GM23248 (cell line): ENCODE measurements around the gene RNASEH2C. TPM values are rescaled to one million over a fixed set of nuclear protein-coding genes. Genes with fewer than 3 reads are reported as not detected.

Experiments used
- DNase-seq: peaks from one replicate; pipeline ENCODE4 v3.0.0-alpha.2; 2015
- H2AFZ ChIP-seq: fragments of 200-600 bp; sonication (generic); 2 replicates; pipeline ENCODE4 v1.6.1; 2016; ENCODE audit warnings: antibody characterized with exemption
- H3F3A ChIP-seq: fragments of 200-600 bp; sonication (generic); 2 replicates; pipeline ENCODE4 v1.6.1; 2016; ENCODE audit warnings: mild to moderate bottlenecking, antibody characterized with exemption, mixed run types; ENCODE audit not compliant: insufficient read depth
- H3K27ac ChIP-seq: fragments of 200-600 bp; sonication (generic); 2 replicates; pipeline ENCODE4 v1.5.1; 2016; ENCODE audit warnings: mild to moderate bottlenecking
- H3K27me3 ChIP-seq: fragments of 200-600 bp; sonication (generic); replicated peaks from 2 replicates; pipeline ENCODE4 v1.6.1; 2016; ENCODE audit warnings: mild to moderate bottlenecking; ENCODE audit not compliant: insufficient read depth
- H3K36me3 ChIP-seq: fragments of 200-600 bp; sonication (generic); 2 replicates; pipeline ENCODE4 v1.6.1; 2016; ENCODE audit warnings: low read depth, mild to moderate bottlenecking
- H3K4me1 ChIP-seq: fragments of 200-600 bp; sonication (generic); 2 replicates; pipeline ENCODE4 v1.6.1; 2016; ENCODE audit warnings: mild to moderate bottlenecking; ENCODE audit not compliant: insufficient read depth
- H3K4me2 ChIP-seq: fragments of 200-600 bp; sonication (generic); one replicate; pipeline ENCODE4 v1.6.1; 2016; ENCODE audit warnings: mild to moderate bottlenecking; ENCODE audit not compliant: unreplicated experiment
- H3K4me3 ChIP-seq: fragments of 200-600 bp; sonication (generic); 2 replicates; pipeline ENCODE4 v1.5.1; 2016; ENCODE audit warnings: mild to moderate bottlenecking
- H3K79me2 ChIP-seq: fragments of 200-600 bp; sonication (generic); 2 replicates; pipeline ENCODE4 v1.6.1; 2016; ENCODE audit warnings: mild to moderate bottlenecking; ENCODE audit not compliant: insufficient read depth
- H3K9ac ChIP-seq: fragments of 200-600 bp; sonication (generic); 2 replicates; pipeline ENCODE4 v1.6.1; 2016; ENCODE audit warnings: mild to moderate bottlenecking
- H3K9me2 ChIP-seq: fragments of 200-600 bp; sonication (generic); 2 replicates; pipeline ENCODE4 v1.6.1; 2016; ENCODE audit warnings: mixed run types, mild to moderate bottlenecking, moderate library complexity; ENCODE audit not compliant: insufficient read depth
- H3K9me3 ChIP-seq: fragments of 200-600 bp; sonication (generic); one replicate; pipeline ENCODE4 v1.6.1; 2017; ENCODE audit warnings: low read depth
- H4K20me1 ChIP-seq: fragments of 200-600 bp; sonication (generic); 2 replicates; pipeline ENCODE4 v1.6.0; 2016; ENCODE audit not compliant: insufficient read depth
- EZH2 ChIP-seq: fragments of 200-600 bp; sonication (generic); IDR thresholded peaks from 2 replicates; pipeline ENCODE4 v1.6.1; 2018; ENCODE audit warnings: antibody characterized with exemption, mild to moderate bottlenecking; ENCODE audit not compliant: insufficient read depth, poor library complexity, severe bottlenecking
- EZH2phosphoT487 ChIP-seq: fragments of 200-600 bp; sonication (generic); IDR thresholded peaks from 2 replicates; pipeline ENCODE4 v1.6.1; 2018; ENCODE audit warnings: antibody characterized with exemption, moderate library complexity, mild to moderate bottlenecking, low read depth; ENCODE audit not compliant: insufficient read depth
- WGBS, 2 experiments: methylation state at CpG; one replicate each; pipeline ENCODE4 v1.1.6; 2015 to 2017; ENCODE audit warnings: low lambda C conversion rate in 2 of 2, low coverage in 1 of 2; ENCODE audit errors: missing lambda C conversion rate in 2 of 2; 5-methylcytosine and 5-hydroxymethylcytosine counted together
- in situ Hi-C: fragments of 300-500 bp; cut with MboI; formaldehyde crosslinking; loops from 2 replicates; pipeline ENCODE4 v1.15.0; 2020
- polyA plus RNA-seq: library from polyadenylated mRNA; unstranded; fragments of >200 nt; fragmentation: Nextera tagmentation; extraction: Ambion mirVana; gene quantifications from 2 replicates; pipeline ENCODE4 v1.2.1, GENCODE V29; 2016
- total RNA-seq: library from RNA; depleted of rRNA; stranded (reverse); fragments of >200 nt; shearing (Covaris generic); gene quantifications from 2 replicates; pipeline ENCODE4 v1.2.3, GENCODE V29; 2014

Gene RNASEH2C
- total and polyA plus RNA-seq, 2 experiments from 2014 or later: 45.7 to 117 TPM

DNA sequence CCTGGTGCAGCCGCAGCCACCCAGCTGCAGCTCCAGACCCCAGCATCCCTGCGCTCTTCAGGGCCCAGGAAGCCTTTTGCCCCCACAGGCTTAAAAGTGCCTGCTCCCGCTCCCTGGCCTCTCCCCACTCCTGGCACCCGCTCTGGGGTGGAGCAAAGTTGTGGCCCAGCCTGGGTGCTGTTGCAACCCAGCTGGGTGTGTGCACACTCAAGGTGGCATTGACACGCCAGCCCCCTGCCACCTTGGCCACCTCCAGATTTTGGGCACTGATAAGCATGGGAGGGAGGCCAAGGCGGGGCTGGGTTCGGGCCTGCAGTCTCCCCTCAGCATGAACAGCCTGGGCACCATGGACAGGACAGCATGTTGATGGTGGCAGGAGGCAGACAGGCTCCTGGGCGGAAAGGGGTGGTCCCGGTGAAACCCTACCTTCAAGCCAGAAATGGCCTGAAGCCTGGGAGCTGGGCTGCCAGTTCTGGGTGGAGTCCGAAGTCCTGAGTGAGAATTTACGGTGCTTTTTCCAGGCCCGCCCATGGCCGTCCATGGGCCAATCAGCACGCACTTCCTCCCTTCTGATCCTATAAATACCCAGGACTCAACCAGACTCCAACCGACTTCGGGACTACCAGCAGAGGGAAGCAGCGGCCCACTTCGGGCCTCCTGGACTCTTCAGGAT lies 23.6 kb upstream of the RNASEH2C start:
- Histone ChIP-seq H2AFZ (no peak overlapping the region), H3K4me3 (no peak overlapping the region), H3K9me3 (no peaks in the 10 kb centered on the region), H3K27me3 (peaks cover 4% of the 10 kb centered on the region), H4K20me1 (no peaks in the 10 kb centered on the region), H3K79me2 (no peaks in the 10 kb centered on the region), H3K36me3 (no peaks in the 10 kb centered on the region), H3K4me2 (no peak overlapping the region), H3K9ac (no peak overlapping the region), H3K4me1 (no peaks in the 10 kb centered on the region), H3K9me2 (no peaks in the 10 kb centered on the region), H3F3A (no peaks in the 10 kb centered on the region), H3K27ac (no peak overlapping the region)
- peak; percentile 59 for DNase-seq
- 53 to 59% methylated on average over 16 to 17 of the region's 18 CpGs for WGBS, 2 experiments
- TF ChIP-seq EZH2: no peak
- no peak for TF ChIP-seq EZH2phosphoT487
- in situ Hi-C loops: no loop called here

DNA sequence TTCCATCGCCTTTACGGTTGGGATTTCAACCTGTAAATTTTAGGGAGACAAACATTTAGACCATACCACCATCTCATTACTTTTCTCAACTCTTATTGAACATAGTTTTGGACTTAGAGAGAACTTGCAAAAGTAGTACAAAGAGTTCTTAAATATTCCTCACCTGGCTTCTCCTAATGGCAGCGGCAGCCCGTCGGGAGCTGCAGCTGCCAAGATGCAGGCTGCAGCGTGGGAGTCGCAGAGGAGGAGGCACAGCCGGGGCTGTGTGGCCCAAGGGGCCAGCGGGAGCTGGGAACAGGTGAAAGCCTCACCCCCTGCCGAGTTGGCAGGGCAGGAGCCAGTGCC lies 23.1 kb upstream of the RNASEH2C start:
- Histone ChIP-seq H3K4me2 (no peak overlapping the region), H3K36me3 (no peaks in the 10 kb centered on the region), H3K9me2 (no peaks in the 10 kb centered on the region), H3K4me3 (no peak overlapping the region), H3K4me1 (no peaks in the 10 kb centered on the region), H4K20me1 (no peaks in the 10 kb centered on the region), H3K9me3 (no peaks in the 10 kb centered on the region), H3K27ac (no peak overlapping the region), H3K79me2 (no peaks in the 10 kb centered on the region), H3K9ac (no peak overlapping the region), H3K27me3 (no peaks in the 10 kb centered on the region; the same call in 1 of the 2 replicates), H2AFZ (no peak overlapping the region), H3F3A (no peaks in the 10 kb centered on the region)
- DNase-seq: no peak
- in situ Hi-C loops: no loop called here
- 74 to 75% methylated on average over 9 to 10 of the region's 10 CpGs for WGBS, 2 experiments
- TF ChIP-seq EZH2 (no peak), EZH2phosphoT487 (no peak)

DNA sequence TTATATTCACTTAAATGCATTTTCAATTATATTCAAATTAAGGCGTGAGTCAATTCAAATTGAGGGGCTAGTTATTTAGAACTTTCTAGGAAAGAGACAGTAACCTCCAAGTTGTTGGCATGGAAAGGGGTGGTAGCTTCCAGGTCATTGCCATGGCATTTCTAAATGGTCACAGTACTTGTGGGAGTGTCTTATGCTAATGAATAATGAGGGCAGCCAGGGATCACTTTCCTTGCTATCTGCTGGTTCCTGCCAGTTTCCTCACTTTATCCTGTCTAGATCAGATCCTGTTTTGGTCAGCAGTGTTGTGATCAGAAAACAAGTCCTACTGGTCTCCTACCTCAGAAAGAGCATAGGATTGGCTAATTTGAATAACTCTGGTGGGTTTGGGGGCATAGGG lies 21.8 kb upstream of the RNASEH2C start:
- peaks cover 3% of the 10 kb centered on the region; the same call in 1 of the 2 replicates for H3K27me3 ChIP-seq
- no peak overlapping the region for H3K27ac ChIP-seq
- no peak for DNase-seq
- no peak overlapping the region for H3K9ac ChIP-seq
- H3K9me3 ChIP-seq: no peaks in the 10 kb centered on the region
- H3K9me2 ChIP-seq: no peaks in the 10 kb centered on the region
- no peaks in the 10 kb centered on the region for H3F3A ChIP-seq
- H3K79me2 ChIP-seq: no peaks in the 10 kb centered on the region
- 83 to 88% methylated on average over 1 of the region's 1 CpG for WGBS, 2 experiments
- no peaks in the 10 kb centered on the region for H3K36me3 ChIP-seq
- no peak overlapping the region for H2AFZ ChIP-seq
- TF ChIP-seq EZH2phosphoT487 (no peak), EZH2 (no peak)
- in situ Hi-C loops: no loop called here
- no peaks in the 10 kb centered on the region for H3K4me1 ChIP-seq
- no peaks in the 10 kb centered on the region for H4K20me1 ChIP-seq
- no peak overlapping the region for H3K4me2 ChIP-seq
- no peak overlapping the region for H3K4me3 ChIP-seq

GRCh38 chr11:65741185-65741584 lies 20.6 kb upstream of the RNASEH2C start:
- Histone ChIP-seq H3K36me3 (no peaks in the 10 kb centered on the region), H3K4me1 (no peaks in the 10 kb centered on the region), H3K9ac (no peak overlapping the region), H4K20me1 (no peaks in the 10 kb centered on the region), H3K79me2 (no peaks in the 10 kb centered on the region), H2AFZ (no peak overlapping the region), H3K27ac (no peak overlapping the region), H3K9me2 (no peaks in the 10 kb centered on the region), H3F3A (no peaks in the 10 kb centered on the region), H3K4me3 (no peak overlapping the region), H3K27me3 (peaks cover 3% of the 10 kb centered on the region; the same call in 1 of the 2 replicates), H3K9me3 (no peaks in the 10 kb centered on the region), H3K4me2 (no peak overlapping the region)
- WGBS, 2 experiments: 58 to 67% methylated on average over 8 of the region's 8 CpGs
- no peak for TF ChIP-seq EZH2
- no peak for TF ChIP-seq EZH2phosphoT487
- in situ Hi-C loops: no loop called here
- no peak for DNase-seq

DNA sequence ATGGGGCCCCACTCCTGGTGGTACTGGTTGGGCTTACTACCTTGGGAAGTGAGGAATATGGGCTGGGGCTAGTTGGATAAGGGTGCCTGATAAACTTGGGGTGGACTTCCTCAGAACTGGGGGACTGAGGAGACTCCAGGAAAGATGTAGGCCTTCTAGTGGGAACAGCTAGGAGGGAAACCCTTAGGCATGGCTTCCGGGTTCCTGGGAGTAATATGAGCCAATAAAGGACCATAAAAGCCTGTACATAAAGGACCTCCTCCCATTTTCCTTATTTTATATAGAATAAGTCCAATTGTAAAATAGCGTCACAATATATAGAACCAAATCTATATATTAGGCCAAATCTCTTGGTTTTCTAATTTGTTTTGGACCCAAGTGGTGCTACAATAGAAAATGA lies 18.4 kb upstream of the RNASEH2C start:
- Histone ChIP-seq H3K9ac (no peak overlapping the region), H3K79me2 (no peaks in the 10 kb centered on the region), H3K36me3 (no peaks in the 10 kb centered on the region), H3F3A (no peaks in the 10 kb centered on the region), H3K9me2 (no peaks in the 10 kb centered on the region), H4K20me1 (no peaks in the 10 kb centered on the region), H3K27ac (no peak overlapping the region), H3K4me2 (no peak overlapping the region), H3K9me3 (no peaks in the 10 kb centered on the region), H3K27me3 (peaks cover 3% of the 10 kb centered on the region), H3K4me1 (no peaks in the 10 kb centered on the region), H3K4me3 (no peak overlapping the region), H2AFZ (no peak overlapping the region)
- 51 to 68% methylated on average over 2 of the region's 2 CpGs for WGBS, 2 experiments
- in situ Hi-C loops: no loop called here
- no peak for TF ChIP-seq EZH2
- no peak for TF ChIP-seq EZH2phosphoT487
- DNase-seq: no peak
